GM23338 (cell line): ENCODE results near the gene ZNF22. TPM values are rescaled to one million over a fixed set of nuclear protein-coding genes. Genes with fewer than 3 reads are reported as not detected.
A peak's percentile ranks its signal among the peaks of the same experiment; 100 is the strongest.

Experiments used
- ATAC-seq: fragments of 200-7000 bp; cut with Tn5 transposase; 3 replicates; pipeline ENCODE4 v1.9.1; 2020
- DNase-seq: peaks from one replicate; pipeline ENCODE4 v3.0.0-alpha.2; 2015; ENCODE audit warnings: low spot score
- H2AFZ ChIP-seq: fragments of 200-600 bp; sonication (generic); 2 replicates; pipeline ENCODE4 v1.8.0; 2016; ENCODE audit warnings: antibody characterized with exemption, mild to moderate bottlenecking, moderate library complexity
- H3F3A ChIP-seq: fragments of 200-600 bp; sonication (generic); replicated peaks from 2 replicates; pipeline ENCODE4 v1.8.0; 2017; ENCODE audit warnings: antibody characterized with exemption, mixed run types, low read depth
- H3K27ac ChIP-seq: fragments of 200-600 bp; sonication (generic); 2 replicates; pipeline ENCODE4 v1.6.1; 2016; ENCODE audit warnings: low read depth
- H3K27me3 ChIP-seq: fragments of 200-600 bp; sonication (generic); 2 replicates; pipeline ENCODE4 v1.8.0; 2016; ENCODE audit warnings: mild to moderate bottlenecking, mixed run types, moderate library complexity; ENCODE audit not compliant: insufficient read depth
- H3K36me3 ChIP-seq: fragments of 200-600 bp; sonication (generic); 2 replicates; pipeline ENCODE4 v1.8.0; 2016; ENCODE audit warnings: mild to moderate bottlenecking; ENCODE audit not compliant: insufficient read depth
- H3K4me1 ChIP-seq: fragments of 200-600 bp; sonication (generic); 2 replicates; pipeline ENCODE4 v1.8.0; 2016; ENCODE audit warnings: mild to moderate bottlenecking, moderate library complexity; ENCODE audit not compliant: insufficient read depth
- H3K4me2 ChIP-seq: fragments of 200-600 bp; sonication (generic); 2 replicates; pipeline ENCODE4 v1.7.1; 2017; ENCODE audit warnings: mixed run types
- H3K4me3 ChIP-seq: fragments of 200-600 bp; sonication (generic); 2 replicates; pipeline ENCODE4 v1.6.1; 2016; ENCODE audit warnings: mixed run types
- H3K79me2 ChIP-seq: fragments of 200-600 bp; sonication (generic); replicated peaks from 2 replicates; pipeline ENCODE4 v1.8.0; 2017; ENCODE audit warnings: mild to moderate bottlenecking; ENCODE audit not compliant: insufficient read depth
- H3K9me2 ChIP-seq: fragments of 200-600 bp; sonication (generic); 2 replicates; pipeline ENCODE4 v1.8.0; 2017; ENCODE audit not compliant: insufficient read depth
- H4K20me1 ChIP-seq: fragments of 200-600 bp; sonication (generic); replicated peaks from 2 replicates; pipeline ENCODE4 v1.8.0; 2017; ENCODE audit warnings: mild to moderate bottlenecking; ENCODE audit not compliant: insufficient read depth
- H3K27ac Mint-ChIP-seq: 2 replicates; pipeline ENCODE4 v1.8.0; 2020; ENCODE audit warnings: inconsistent platforms, mild to moderate bottlenecking, moderate library complexity, mixed read lengths
- H3K27me3 Mint-ChIP-seq: 3 replicates; pipeline ENCODE4 v1.8.0; 2022; ENCODE audit warnings: low read depth, mild to moderate bottlenecking, moderate library complexity, mixed read lengths, inconsistent platforms; ENCODE audit not compliant: insufficient read depth, poor library complexity
- H3K36me3 Mint-ChIP-seq: 3 replicates; pipeline ENCODE4 v1.8.0; 2021; ENCODE audit warnings: low read depth, mild to moderate bottlenecking, inconsistent platforms, moderate library complexity, mixed read lengths
- H3K4me1 Mint-ChIP-seq: 3 replicates; pipeline ENCODE4 v1.8.0; 2020; ENCODE audit warnings: mild to moderate bottlenecking, inconsistent platforms, mixed read lengths
- H3K4me3 Mint-ChIP-seq: 3 replicates; pipeline ENCODE4 v1.8.0; 2021; ENCODE audit warnings: moderate library complexity, mild to moderate bottlenecking, inconsistent platforms, mixed read lengths
- H3K9me3 Mint-ChIP-seq: 3 replicates; pipeline ENCODE4 v1.8.0; 2020; ENCODE audit warnings: moderate library complexity, mild to moderate bottlenecking, inconsistent platforms, mixed read lengths
- CREB1 ChIP-seq: fragments of 250-450 bp; sonication (Bioruptor Pico); IDR thresholded peaks from 2 replicates; pipeline ENCODE4 v1.5.0; 2020; ENCODE audit warnings: low read depth, mild to moderate bottlenecking, moderate library complexity
- EZH2 ChIP-seq: fragments of 200-600 bp; sonication (generic); IDR thresholded peaks from one replicate; pipeline ENCODE4 v1.8.0; 2017; ENCODE audit warnings: antibody characterized with exemption, mild to moderate bottlenecking, low read depth; ENCODE audit not compliant: unreplicated experiment
- EZH2phosphoT487 ChIP-seq: fragments of 200-600 bp; sonication (generic); IDR thresholded peaks from one replicate; pipeline ENCODE4 v1.8.1; 2018; ENCODE audit warnings: antibody characterized with exemption; ENCODE audit not compliant: unreplicated experiment
- JUNB ChIP-seq: IDR thresholded peaks from one replicate; pipeline ENCODE4 v1.6.1; 2016; ENCODE audit warnings: antibody characterized with exemption; ENCODE audit not compliant: unreplicated experiment
- NANOG ChIP-seq: IDR thresholded peaks from 2 replicates; pipeline ENCODE4 v1.6.1; 2016; ENCODE audit warnings: antibody characterized with exemption, borderline replicate concordance
- POLR2AphosphoS5 ChIP-seq: IDR thresholded peaks from 2 replicates; pipeline ENCODE4 v1.6.1; 2016; ENCODE audit warnings: antibody characterized with exemption, low read depth
- STAT1 ChIP-seq: IDR thresholded peaks from one replicate; pipeline ENCODE4 v1.6.1; 2016; ENCODE audit warnings: antibody characterized with exemption; ENCODE audit not compliant: unreplicated experiment
- ZNF114 ChIP-seq: fragments of 250-450 bp; sonication (Bioruptor Pico); IDR thresholded peaks from 2 replicates; pipeline ENCODE4 v1.5.0; 2020; ENCODE audit warnings: mild to moderate bottlenecking, moderate library complexity
- ZNF331 ChIP-seq: fragments of 250-450 bp; sonication (Bioruptor Pico); IDR thresholded peaks from 2 replicates; pipeline ENCODE4 v1.5.0; 2020; ENCODE audit warnings: low read depth, mild to moderate bottlenecking, moderate library complexity
- polyA plus RNA-seq: library from polyadenylated mRNA; unstranded; fragments of >200 nt; fragmentation: Nextera tagmentation; extraction: Ambion mirVana; gene quantifications from 2 replicates; pipeline ENCODE4 v1.2.1, GENCODE V29; 2016
- total RNA-seq: library from RNA; depleted of rRNA; stranded (reverse); fragments of >200 nt; shearing (Covaris generic); gene quantifications from 2 replicates; pipeline ENCODE4 v1.2.3, GENCODE V29; 2014
- TF ChIP-seq, protein P1 (sequence below): IDR thresholded peaks from one replicate; pipeline ENCODE4 v1.6.1; 2018; ENCODE audit warnings: antibody characterized with exemption; ENCODE audit not compliant: unreplicated experiment
- TF ChIP-seq, protein P2 (sequence below), 2 experiments: fragments of 200-600 bp in 1 of 2; sonication (generic) in 1 of 2; conservative IDR thresholded peaks; 2 replicates each; pipeline versions ENCODE4 v1.5.1 to v1.6.1; 2016 to 2017; ENCODE audit warnings: antibody characterized with exemption in 2 of 2, low read depth in 2 of 2, mild to moderate bottlenecking in 2 of 2, moderate library complexity in 1 of 2
- TF ChIP-seq, protein P3 (sequence below): IDR thresholded peaks from 2 replicates; pipeline ENCODE4 v1.6.1; 2016; ENCODE audit warnings: antibody characterized with exemption
- TF ChIP-seq, protein P4 (sequence below): fragments of 250-450 bp; sonication (Bioruptor Pico); IDR thresholded peaks from 2 replicates; pipeline ENCODE4 v1.5.0; 2020; ENCODE audit warnings: mild to moderate bottlenecking, moderate library complexity

The ZNF22 gene
- total and polyA plus RNA-seq, 2 experiments from 2014 or later, result 40.5 to 81.8 TPM

DNA sequence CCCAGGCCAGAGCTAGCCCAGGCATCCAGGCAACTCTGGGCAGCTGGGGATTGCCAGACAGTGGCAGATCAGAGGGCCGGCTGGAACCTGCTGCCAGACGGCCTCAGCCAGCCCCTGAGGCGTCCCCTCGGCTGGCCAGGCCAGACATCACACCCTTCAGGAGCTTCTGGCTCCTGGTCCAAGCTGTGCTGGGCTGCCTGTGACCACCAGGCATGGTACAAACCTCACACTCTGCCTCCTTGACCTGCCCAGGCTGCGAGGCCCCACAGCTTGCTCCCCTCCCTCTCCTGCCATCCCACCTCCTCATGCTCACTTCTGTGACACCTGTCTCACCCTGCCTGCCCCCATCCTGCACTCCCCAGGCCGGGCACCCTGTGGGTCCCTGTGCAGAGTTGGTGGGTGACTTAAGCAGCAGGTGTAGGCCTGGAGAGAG is 27.8 kb upstream of the ZNF22 start:
- no peaks in the 10 kb centered on the region for H3K9me3 Mint-ChIP-seq
- no peak overlapping the region for H3K4me3 ChIP-seq
- H3K79me2 ChIP-seq, result no peaks in the 10 kb centered on the region
- H3F3A ChIP-seq, result no peaks in the 10 kb centered on the region
- no peaks in the 10 kb centered on the region for H3K27me3 ChIP-seq
- H3K4me3 Mint-ChIP-seq, result no peak overlapping the region
- ATAC-seq (no peak), DNase-seq (no peak)
- H2AFZ ChIP-seq, result no peak overlapping the region
- TF ChIP-seq, protein P1, sequence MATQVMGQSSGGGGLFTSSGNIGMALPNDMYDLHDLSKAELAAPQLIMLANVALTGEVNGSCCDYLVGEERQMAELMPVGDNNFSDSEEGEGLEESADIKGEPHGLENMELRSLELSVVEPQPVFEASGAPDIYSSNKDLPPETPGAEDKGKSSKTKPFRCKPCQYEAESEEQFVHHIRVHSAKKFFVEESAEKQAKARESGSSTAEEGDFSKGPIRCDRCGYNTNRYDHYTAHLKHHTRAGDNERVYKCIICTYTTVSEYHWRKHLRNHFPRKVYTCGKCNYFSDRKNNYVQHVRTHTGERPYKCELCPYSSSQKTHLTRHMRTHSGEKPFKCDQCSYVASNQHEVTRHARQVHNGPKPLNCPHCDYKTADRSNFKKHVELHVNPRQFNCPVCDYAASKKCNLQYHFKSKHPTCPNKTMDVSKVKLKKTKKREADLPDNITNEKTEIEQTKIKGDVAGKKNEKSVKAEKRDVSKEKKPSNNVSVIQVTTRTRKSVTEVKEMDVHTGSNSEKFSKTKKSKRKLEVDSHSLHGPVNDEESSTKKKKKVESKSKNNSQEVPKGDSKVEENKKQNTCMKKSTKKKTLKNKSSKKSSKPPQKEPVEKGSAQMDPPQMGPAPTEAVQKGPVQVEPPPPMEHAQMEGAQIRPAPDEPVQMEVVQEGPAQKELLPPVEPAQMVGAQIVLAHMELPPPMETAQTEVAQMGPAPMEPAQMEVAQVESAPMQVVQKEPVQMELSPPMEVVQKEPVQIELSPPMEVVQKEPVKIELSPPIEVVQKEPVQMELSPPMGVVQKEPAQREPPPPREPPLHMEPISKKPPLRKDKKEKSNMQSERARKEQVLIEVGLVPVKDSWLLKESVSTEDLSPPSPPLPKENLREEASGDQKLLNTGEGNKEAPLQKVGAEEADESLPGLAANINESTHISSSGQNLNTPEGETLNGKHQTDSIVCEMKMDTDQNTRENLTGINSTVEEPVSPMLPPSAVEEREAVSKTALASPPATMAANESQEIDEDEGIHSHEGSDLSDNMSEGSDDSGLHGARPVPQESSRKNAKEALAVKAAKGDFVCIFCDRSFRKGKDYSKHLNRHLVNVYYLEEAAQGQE, result no peak
- TF ChIP-seq, protein P2, sequence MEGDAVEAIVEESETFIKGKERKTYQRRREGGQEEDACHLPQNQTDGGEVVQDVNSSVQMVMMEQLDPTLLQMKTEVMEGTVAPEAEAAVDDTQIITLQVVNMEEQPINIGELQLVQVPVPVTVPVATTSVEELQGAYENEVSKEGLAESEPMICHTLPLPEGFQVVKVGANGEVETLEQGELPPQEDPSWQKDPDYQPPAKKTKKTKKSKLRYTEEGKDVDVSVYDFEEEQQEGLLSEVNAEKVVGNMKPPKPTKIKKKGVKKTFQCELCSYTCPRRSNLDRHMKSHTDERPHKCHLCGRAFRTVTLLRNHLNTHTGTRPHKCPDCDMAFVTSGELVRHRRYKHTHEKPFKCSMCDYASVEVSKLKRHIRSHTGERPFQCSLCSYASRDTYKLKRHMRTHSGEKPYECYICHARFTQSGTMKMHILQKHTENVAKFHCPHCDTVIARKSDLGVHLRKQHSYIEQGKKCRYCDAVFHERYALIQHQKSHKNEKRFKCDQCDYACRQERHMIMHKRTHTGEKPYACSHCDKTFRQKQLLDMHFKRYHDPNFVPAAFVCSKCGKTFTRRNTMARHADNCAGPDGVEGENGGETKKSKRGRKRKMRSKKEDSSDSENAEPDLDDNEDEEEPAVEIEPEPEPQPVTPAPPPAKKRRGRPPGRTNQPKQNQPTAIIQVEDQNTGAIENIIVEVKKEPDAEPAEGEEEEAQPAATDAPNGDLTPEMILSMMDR (conservative IDR thresholded peaks at IDR 0.05; ENCODE audit: low read depth in 2 of 2), result no peak
- TF ChIP-seq ZNF114 (no peak), STAT1 (no peak), JUNB (no peak), EZH2phosphoT487 (no peak), ZNF331 (CRISPR knock-in tag) (no peak), NANOG (no peak), CREB1 (CRISPR knock-in tag) (no peak), POLR2AphosphoS5 (no peak), EZH2 (no peak)
- TF ChIP-seq, protein P3, sequence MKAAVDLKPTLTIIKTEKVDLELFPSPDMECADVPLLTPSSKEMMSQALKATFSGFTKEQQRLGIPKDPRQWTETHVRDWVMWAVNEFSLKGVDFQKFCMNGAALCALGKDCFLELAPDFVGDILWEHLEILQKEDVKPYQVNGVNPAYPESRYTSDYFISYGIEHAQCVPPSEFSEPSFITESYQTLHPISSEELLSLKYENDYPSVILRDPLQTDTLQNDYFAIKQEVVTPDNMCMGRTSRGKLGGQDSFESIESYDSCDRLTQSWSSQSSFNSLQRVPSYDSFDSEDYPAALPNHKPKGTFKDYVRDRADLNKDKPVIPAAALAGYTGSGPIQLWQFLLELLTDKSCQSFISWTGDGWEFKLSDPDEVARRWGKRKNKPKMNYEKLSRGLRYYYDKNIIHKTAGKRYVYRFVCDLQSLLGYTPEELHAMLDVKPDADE, result no peak
- TF ChIP-seq, protein P4, sequence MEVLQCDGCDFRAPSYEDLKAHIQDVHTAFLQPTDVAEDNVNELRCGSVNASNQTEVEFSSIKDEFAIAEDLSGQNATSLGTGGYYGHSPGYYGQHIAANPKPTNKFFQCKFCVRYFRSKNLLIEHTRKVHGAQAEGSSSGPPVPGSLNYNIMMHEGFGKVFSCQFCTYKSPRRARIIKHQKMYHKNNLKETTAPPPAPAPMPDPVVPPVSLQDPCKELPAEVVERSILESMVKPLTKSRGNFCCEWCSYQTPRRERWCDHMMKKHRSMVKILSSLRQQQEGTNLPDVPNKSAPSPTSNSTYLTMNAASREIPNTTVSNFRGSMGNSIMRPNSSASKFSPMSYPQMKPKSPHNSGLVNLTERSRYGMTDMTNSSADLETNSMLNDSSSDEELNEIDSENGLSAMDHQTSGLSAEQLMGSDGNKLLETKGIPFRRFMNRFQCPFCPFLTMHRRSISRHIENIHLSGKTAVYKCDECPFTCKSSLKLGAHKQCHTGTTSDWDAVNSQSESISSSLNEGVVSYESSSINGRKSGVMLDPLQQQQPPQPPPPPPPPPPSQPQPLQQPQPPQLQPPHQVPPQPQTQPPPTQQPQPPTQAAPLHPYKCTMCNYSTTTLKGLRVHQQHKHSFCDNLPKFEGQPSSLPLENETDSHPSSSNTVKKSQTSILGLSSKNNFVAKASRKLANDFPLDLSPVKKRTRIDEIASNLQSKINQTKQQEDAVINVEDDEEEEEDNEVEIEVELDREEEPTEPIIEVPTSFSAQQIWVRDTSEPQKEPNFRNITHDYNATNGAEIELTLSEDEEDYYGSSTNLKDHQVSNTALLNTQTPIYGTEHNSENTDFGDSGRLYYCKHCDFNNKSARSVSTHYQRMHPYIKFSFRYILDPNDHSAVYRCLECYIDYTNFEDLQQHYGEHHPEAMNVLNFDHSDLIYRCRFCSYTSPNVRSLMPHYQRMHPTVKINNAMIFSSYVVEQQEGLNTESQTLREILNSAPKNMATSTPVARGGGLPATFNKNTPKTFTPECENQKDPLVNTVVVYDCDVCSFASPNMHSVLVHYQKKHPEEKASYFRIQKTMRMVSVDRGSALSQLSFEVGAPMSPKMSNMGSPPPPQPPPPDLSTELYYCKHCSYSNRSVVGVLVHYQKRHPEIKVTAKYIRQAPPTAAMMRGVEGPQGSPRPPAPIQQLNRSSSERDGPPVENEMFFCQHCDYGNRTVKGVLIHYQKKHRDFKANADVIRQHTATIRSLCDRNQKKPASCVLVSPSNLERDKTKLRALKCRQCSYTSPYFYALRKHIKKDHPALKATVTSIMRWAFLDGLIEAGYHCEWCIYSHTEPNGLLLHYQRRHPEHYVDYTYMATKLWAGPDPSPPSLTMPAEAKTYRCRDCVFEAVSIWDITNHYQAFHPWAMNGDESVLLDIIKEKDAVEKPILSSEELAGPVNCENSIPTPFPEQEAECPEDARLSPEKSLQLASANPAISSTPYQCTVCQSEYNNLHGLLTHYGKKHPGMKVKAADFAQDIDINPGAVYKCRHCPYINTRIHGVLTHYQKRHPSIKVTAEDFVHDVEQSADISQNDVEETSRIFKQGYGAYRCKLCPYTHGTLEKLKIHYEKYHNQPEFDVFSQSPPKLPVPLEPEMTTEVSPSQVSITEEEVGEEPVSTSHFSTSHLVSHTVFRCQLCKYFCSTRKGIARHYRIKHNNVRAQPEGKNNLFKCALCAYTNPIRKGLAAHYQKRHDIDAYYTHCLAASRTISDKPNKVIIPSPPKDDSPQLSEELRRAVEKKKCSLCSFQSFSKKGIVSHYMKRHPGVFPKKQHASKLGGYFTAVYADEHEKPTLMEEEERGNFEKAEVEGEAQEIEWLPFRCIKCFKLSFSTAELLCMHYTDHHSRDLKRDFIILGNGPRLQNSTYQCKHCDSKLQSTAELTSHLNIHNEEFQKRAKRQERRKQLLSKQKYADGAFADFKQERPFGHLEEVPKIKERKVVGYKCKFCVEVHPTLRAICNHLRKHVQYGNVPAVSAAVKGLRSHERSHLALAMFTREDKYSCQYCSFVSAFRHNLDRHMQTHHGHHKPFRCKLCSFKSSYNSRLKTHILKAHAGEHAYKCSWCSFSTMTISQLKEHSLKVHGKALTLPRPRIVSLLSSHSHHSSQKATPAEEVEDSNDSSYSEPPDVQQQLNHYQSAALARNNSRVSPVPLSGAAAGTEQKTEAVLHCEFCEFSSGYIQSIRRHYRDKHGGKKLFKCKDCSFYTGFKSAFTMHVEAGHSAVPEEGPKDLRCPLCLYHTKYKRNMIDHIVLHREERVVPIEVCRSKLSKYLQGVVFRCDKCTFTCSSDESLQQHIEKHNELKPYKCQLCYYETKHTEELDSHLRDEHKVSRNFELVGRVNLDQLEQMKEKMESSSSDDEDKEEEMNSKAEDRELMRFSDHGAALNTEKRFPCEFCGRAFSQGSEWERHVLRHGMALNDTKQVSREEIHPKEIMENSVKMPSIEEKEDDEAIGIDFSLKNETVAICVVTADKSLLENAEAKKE (CRISPR knock-in tag), result no peak
- H3K27me3 Mint-ChIP-seq, result peaks cover 13% of the 10 kb centered on the region
- H3K4me2 ChIP-seq, result peak overlapping the region; percentile 69
- no peaks in the 10 kb centered on the region for H3K36me3 ChIP-seq
- peaks cover 30% of the 10 kb centered on the region for H3K4me1 ChIP-seq
- no peak overlapping the region for H3K27ac Mint-ChIP-seq
- no peaks in the 10 kb centered on the region for H3K9me2 ChIP-seq
- no peak overlapping the region for H3K27ac ChIP-seq
- H3K4me1 Mint-ChIP-seq, result peaks cover 39% of the 10 kb centered on the region
- H3K36me3 Mint-ChIP-seq, result peaks cover 19% of the 10 kb centered on the region
- H4K20me1 ChIP-seq, result no peaks in the 10 kb centered on the region
